HEK293T (cell line): ENCODE measurements around the gene CPE.

ENCODE experiments used
- ARNT ChIP-seq: fragments of 450-650 bp; IDR thresholded peaks from 2 replicates; pipeline ENCODE4 v1.6.1; 2017; ENCODE audit warnings: mild to moderate bottlenecking
- BHLHE40 ChIP-seq: fragments of 450-650 bp; IDR thresholded peaks from 2 replicates; pipeline ENCODE4 v1.6.1; 2016; ENCODE audit warnings: mild to moderate bottlenecking, moderate library complexity, borderline replicate concordance
- ELF4 ChIP-seq: fragments of 450-650 bp; IDR thresholded peaks from 2 replicates; pipeline ENCODE4 v1.6.1; 2017; ENCODE audit warnings: antibody characterized with exemption
- FOXA1 ChIP-seq: fragments of 450-650 bp; IDR thresholded peaks from 2 replicates; pipeline ENCODE4 v1.6.1; 2016; ENCODE audit warnings: mild to moderate bottlenecking
- FOXK2 ChIP-seq: fragments of 450-650 bp; IDR thresholded peaks from 2 replicates; pipeline ENCODE4 v1.6.1; 2016; ENCODE audit warnings: mild to moderate bottlenecking
- FOXM1 ChIP-seq: fragments of 450-650 bp; IDR thresholded peaks from 2 replicates; pipeline ENCODE4 v1.6.1; 2017; ENCODE audit warnings: mild to moderate bottlenecking, borderline replicate concordance
- HDGF ChIP-seq: fragments of 450-650 bp; IDR thresholded peaks from 2 replicates; pipeline ENCODE4 v1.6.1; 2017; ENCODE audit warnings: antibody characterized with exemption, borderline replicate concordance
- LEF1 ChIP-seq: fragments of 450-650 bp; IDR thresholded peaks from 2 replicates; pipeline ENCODE4 v1.6.1; 2017; ENCODE audit warnings: mild to moderate bottlenecking, borderline replicate concordance
- NFRKB ChIP-seq: fragments of 450-650 bp; IDR thresholded peaks from 2 replicates; pipeline ENCODE4 v1.6.1; 2016; ENCODE audit warnings: mild to moderate bottlenecking, moderate library complexity
- SP1 ChIP-seq: fragments of 450-650 bp; IDR thresholded peaks from 2 replicates; pipeline ENCODE4 v1.6.1; 2017
- SUZ12 ChIP-seq: fragments of 450-650 bp; IDR thresholded peaks from 2 replicates; pipeline ENCODE4 v1.6.1; 2016; ENCODE audit warnings: mild to moderate bottlenecking
- TARDBP ChIP-seq: fragments of 450-650 bp; IDR thresholded peaks from 2 replicates; pipeline ENCODE4 v1.6.1; 2016
- ZNF384 ChIP-seq: fragments of 450-650 bp; IDR thresholded peaks from 2 replicates; pipeline ENCODE4 v1.6.1; 2016
- TF ChIP-seq, protein P1 (sequence below): fragments of 450-650 bp; IDR thresholded peaks from 2 replicates; pipeline ENCODE4 v1.6.1; 2016

DNA sequence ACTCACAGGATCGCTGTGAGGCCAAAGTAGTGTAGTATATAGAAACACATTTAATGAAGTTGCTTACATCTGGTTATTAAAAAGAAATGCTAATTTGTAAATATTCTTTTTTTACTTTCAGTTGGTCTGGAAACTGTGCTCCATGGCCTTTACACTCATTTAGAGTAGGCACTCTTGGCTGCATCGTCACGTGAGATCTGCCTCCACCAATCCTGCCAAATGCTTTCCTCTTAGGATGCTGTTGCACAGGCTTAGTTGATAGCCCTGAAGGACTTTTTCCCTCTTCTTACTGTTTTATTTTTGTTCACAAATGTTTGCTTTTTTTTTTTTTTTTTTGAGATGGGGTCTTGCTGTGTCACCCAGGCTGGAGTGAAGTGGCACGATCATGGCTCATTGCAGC is 6.3 kb downstream of the CPE start:
- TF ChIP-seq SP1 (no peak), ELF4 (no peak), HDGF (no peak), BHLHE40 (no peak), FOXK2 (no peak), SUZ12 (no peak), ARNT (no peak), NFRKB (no peak), FOXM1 (no peak), FOXA1 (no peak), TARDBP (no peak), ZNF384 (no peak), LEF1 (no peak)
- TF ChIP-seq, protein P1, sequence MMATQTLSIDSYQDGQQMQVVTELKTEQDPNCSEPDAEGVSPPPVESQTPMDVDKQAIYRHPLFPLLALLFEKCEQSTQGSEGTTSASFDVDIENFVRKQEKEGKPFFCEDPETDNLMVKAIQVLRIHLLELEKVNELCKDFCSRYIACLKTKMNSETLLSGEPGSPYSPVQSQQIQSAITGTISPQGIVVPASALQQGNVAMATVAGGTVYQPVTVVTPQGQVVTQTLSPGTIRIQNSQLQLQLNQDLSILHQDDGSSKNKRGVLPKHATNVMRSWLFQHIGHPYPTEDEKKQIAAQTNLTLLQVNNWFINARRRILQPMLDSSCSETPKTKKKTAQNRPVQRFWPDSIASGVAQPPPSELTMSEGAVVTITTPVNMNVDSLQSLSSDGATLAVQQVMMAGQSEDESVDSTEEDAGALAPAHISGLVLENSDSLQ = no peak
